Pulmonary artery endothelial cell (primary cell): ENCODE results near the gene VSIG8. TPM values are rescaled to one million over a fixed set of nuclear protein-coding genes. Genes with fewer than 3 reads are reported as not detected.

Experiments used
- DNase-seq: peaks from one replicate; pipeline ENCODE4 v3.0.0-alpha.2; 2011; ENCODE audit warnings: low read depth, low spot score
- total RNA-seq: library from RNA; depleted of rRNA; stranded (reverse); fragments of >200 nt; gene quantifications from 2 replicates; pipeline ENCODE4 v1.2.3, GENCODE V29; 2014

VSIG8 gene
- total RNA-seq, 1 donor from 2014 or later: not detected

DNA sequence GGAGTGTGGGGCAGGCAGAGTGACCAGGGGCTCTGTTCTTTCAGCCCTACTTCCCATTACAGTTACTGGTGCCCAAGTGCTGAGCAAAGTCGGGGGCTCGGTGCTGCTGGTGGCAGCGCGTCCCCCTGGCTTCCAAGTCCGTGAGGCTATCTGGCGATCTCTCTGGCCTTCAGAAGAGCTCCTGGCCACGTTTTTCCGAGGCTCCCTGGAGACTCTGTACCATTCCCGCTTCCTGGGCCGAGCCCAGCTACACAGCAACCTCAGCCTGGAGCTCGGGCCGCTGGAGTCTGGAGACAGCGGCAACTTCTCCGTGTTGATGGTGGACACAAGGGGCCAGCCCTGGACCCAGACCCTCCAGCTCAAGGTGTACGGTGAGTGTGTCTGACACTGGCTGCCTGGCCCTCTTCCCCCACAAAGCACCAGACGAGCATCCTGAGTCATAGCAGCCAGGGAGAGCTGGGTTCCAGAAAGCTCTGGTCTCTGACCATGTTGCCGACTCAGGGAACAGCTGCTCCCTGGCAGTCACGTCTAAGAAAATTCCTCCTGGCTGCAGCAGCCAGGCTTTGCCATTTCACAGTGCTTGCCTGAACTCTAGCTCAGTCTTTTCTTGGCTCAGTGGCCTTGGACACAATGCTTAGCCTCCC lies 32.5 kb downstream of the VSIG8 start:
- no peak for DNase-seq

DNA sequence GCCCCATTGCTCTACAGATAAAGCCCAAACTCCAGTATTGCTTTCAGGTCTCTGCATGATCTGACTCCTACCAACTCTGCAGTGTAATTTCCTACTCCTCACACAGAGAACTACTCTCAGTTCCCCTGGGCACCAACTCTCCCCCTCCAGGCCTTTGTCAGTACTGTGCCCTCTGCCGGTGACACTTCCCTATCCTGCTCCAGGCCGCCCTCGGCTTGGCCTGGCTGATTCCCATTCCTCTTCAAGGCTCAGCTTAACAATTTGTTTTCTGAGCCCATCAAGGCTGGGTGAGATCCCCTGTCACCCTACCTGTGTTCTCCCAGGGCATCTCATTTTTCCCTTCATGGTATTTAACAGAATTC lies 33.2 kb downstream of the VSIG8 start:
- no peak for DNase-seq

GRCh38 chr1:159828581-159829272 lies 33.7 kb downstream of the VSIG8 start:
- no peak for DNase-seq

DNA sequence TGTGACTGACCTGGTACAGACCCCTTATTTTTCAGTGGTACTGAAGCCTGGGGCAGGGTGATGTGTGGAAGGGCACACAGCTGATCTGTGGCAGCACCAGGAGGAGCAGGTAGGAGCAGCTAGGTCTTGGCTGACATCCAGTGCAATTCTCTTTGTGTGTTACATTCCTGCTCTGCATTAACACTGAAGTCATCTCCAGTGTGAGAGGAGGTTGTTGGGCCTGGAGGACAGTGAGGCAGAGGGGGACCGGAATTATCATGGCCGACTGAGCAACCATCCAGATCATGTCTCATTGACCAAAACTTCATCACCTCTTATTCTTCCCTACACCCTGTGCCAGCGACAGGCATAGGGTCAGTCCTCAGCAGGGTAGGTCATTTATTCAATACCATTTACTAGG lies 34.3 kb downstream of the VSIG8 start:
- no peak for DNase-seq

GRCh38 chr1:159827549-159827948 lies 34.9 kb downstream of the VSIG8 start:
- no peak for DNase-seq

GRCh38 chr1:159827102-159827490 lies 35.4 kb downstream of the VSIG8 start:
- DNase-seq: no peak

GRCh38 chr1:159826441-159827101 lies 35.9 kb downstream of the VSIG8 start, which contains the start of gene SLAMF8:
Gene SLAMF8 (plus strand): TSS chr1:159826873. CDS start chr1:159826899, 26 bp downstream.
- no peak for DNase-seq

DNA sequence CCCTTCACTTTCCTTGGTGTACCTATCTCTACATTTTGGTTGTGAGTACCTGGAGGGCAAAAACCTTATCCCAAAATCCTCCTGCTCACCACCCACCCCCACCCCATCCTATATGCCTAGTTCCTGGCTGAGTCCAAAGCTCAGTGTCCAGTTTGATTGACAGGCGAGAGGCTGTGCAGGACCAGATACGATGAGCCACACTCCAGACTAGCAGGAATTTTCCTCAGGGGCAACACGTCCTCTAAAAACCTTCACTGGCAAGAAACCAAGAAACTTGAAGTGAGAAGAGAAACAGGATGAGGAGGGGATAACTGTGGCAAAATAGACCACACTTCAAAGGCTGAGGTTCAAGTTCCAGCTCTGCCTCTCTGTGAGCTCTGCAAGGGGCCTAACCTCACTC lies 36.9 kb downstream of the VSIG8 start:
- no peak for DNase-seq

GRCh38 chr1:159823406-159823805 lies 39.1 kb downstream of the VSIG8 start:
- DNase-seq: no peak

- DNase-seq: no peak
Measured at GRCh38 chr1:159821171-159821867, 41.1 kb downstream of the VSIG8 start.

- peak; percentile 3 for DNase-seq
Measured at GRCh38 chr1:159817276-159818041, 45.0 kb downstream of the VSIG8 start.

DNA sequence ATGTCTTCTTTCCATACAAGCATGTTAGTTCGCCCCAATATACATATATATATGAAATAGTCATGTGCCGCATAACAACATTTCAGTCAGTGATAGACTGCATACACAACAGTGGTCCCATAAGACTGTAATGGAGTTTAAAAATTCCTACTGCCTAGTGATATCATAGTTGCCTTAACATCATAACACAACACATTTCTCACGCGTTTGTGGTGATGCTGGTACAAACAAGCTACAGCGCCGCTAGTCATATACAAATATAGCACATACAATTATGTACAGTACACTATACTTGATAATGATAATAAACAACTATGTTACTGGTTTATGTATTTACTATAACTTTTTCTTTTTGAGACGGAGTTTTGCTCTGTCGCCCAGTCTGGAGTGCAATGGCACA lies 46.5 kb downstream of the VSIG8 start:
- no peak for DNase-seq

- DNase-seq: no peak
Measured at GRCh38 chr1:159804924-159805323, 57.5 kb downstream of the VSIG8 start.

Other genes starting within 250 kb of the VSIG8 start
- gene CRP, start 148.1 kb downstream of the VSIG8 start, total RNA-seq: 0.07 TPM in 1 of 2 replicates, not detected in the other
- 59.7 and 181 TPM in 2 replicates for gene DUSP23, start 81.7 kb downstream of the VSIG8 start, total RNA-seq
- 0.07 TPM in 1 of 2 replicates, not detected in the other for gene FCRL6, start 60.3 kb downstream of the VSIG8 start, total RNA-seq
- not detected in 2 replicates for gene SLAMF8, start 35.8 kb downstream of the VSIG8 start, total RNA-seq
- 0.32 and 1.4 TPM in 2 replicates for gene CFAP45, start 37.5 kb upstream of the VSIG8 start, total RNA-seq
- 487 and 627 TPM in 2 replicates for gene TAGLN2, start 62.9 kb upstream of the VSIG8 start, total RNA-seq
- gene IGSF9, start 83.0 kb upstream of the VSIG8 start, total RNA-seq: 0.04 TPM in 1 of 2 replicates, not detected in the other
- gene SLAMF9, start 91.6 kb upstream of the VSIG8 start, total RNA-seq: not detected in 2 replicates
- 3.7 and 4.4 TPM in 2 replicates for gene PIGM, start 169.3 kb upstream of the VSIG8 start, total RNA-seq
- gene KCNJ10, start 207.5 kb upstream of the VSIG8 start, total RNA-seq: not detected in 2 replicates
- not detected in 2 replicates for gene KCNJ9, start 218.9 kb upstream of the VSIG8 start, total RNA-seq
- 9.6 and 13.4 TPM in 2 replicates for gene IGSF8, start 236.0 kb upstream of the VSIG8 start, total RNA-seq